Esophagus squamous epithelium (tissue), 4 donors: ENCODE data around the gene FRS3.

Experiments
- POLR2A ChIP-seq, 4 donors: fragments of 450-650 bp; IDR thresholded peaks; one replicate each; pipeline ENCODE4 v1.6.1; 2017; ENCODE audit warnings: antibody characterized with exemption in 4 of 4, mild to moderate bottlenecking in 4 of 4, moderate library complexity in 3 of 4
- TF ChIP-seq, protein P1 (sequence below), 6 experiments: fragments of 450-650 bp in 4 of 6; fragments of 200-600 bp in 2 of 6; sonication (generic) in 2 of 6; IDR thresholded peaks; one replicate each; pipeline ENCODE4 v1.5.1; 2016 to 2019; ENCODE audit warnings: antibody characterized with exemption in 6 of 6, mild to moderate bottlenecking in 4 of 6, moderate library complexity in 4 of 6

GRCh38 chr6:41775293-41775882, 4.3 kb downstream of the FRS3 start:
- TF ChIP-seq, protein P1, sequence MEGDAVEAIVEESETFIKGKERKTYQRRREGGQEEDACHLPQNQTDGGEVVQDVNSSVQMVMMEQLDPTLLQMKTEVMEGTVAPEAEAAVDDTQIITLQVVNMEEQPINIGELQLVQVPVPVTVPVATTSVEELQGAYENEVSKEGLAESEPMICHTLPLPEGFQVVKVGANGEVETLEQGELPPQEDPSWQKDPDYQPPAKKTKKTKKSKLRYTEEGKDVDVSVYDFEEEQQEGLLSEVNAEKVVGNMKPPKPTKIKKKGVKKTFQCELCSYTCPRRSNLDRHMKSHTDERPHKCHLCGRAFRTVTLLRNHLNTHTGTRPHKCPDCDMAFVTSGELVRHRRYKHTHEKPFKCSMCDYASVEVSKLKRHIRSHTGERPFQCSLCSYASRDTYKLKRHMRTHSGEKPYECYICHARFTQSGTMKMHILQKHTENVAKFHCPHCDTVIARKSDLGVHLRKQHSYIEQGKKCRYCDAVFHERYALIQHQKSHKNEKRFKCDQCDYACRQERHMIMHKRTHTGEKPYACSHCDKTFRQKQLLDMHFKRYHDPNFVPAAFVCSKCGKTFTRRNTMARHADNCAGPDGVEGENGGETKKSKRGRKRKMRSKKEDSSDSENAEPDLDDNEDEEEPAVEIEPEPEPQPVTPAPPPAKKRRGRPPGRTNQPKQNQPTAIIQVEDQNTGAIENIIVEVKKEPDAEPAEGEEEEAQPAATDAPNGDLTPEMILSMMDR (IDR thresholded peaks at IDR 0.05): no peak
- no peak for TF ChIP-seq POLR2A (IDR thresholded peaks at IDR 0.05)
